IMR-90 (cell line): ENCODE data around the gene HCN3.

Experiments used
- CTCF ChIP-seq: conservative IDR thresholded peaks from 2 replicates; pipeline ENCODE4 v1.5.1; 2012; ENCODE audit warnings: mild to moderate bottlenecking, low read depth, low read length, improper control_type of control experiment
- MAZ ChIP-seq: IDR thresholded peaks from 2 replicates; pipeline ENCODE4 v1.6.1; 2012; ENCODE audit warnings: low read depth, mild to moderate bottlenecking, low read length, improper control_type of control experiment, moderate library complexity, borderline replicate concordance
- RCOR1 ChIP-seq: IDR thresholded peaks from 2 replicates; pipeline ENCODE4 v1.6.1; 2012; ENCODE audit warnings: mild to moderate bottlenecking, low read length, improper control_type of control experiment; ENCODE audit not compliant: insufficient replicate concordance
- SMC3 ChIP-seq: fragments of 150-350 bp; IDR thresholded peaks from 2 replicates; pipeline ENCODE4 v1.6.1; 2016; ENCODE audit warnings: low read depth, mild to moderate bottlenecking, antibody characterized with exemption, low read length, moderate library complexity

DNA sequence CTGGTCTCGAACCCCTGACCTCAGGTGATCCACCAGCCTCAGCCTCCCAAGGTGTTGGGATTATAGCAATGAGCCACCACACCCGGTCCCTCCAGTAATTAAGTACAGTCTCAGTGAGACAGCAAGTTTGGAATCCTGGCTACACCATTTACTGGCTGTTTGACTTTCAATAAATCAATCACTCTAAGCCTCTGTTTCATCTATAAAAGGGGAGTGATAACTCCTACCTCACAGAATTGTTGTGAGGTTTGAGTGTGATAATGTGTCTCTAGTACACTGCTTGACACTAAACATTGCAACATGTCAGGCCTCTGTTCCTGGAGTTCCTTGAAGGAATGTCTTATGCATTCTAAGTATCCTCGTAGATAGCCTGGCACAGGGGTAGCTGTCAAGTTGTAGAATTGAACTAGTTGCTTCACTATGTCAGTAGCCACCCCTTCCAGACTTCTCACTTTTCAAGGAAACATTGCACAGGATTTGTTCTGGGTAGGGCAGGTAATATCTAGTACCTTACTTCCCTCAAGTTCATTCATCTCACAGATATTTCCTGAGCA is 34.4 kb upstream of the HCN3 start:
- TF ChIP-seq RCOR1: no peak
- TF ChIP-seq SMC3: no peak
- no peak for TF ChIP-seq CTCF
- no peak for TF ChIP-seq MAZ
